Activated T-cell treated with anti-CD3 and anti-CD28 coated beads, Interleukin-2, amount 50 U/mL, for 72 hours (primary cell): ENCODE measurements around the gene DGKZ. TPM values are rescaled to one million over a fixed set of nuclear protein-coding genes. Genes with fewer than 3 reads are reported as not detected.

Source experiments
- ATAC-seq, 2 donors: fragments of 150-1000 bp; cut with Tn5 transposase; replicated peaks in 1 of 2; 2 replicates each; pipeline ENCODE4 v1.10.0; 2021; ENCODE audit warnings: moderate library complexity in 2 of 2, mild to moderate bottlenecking in 1 of 2
- DNase-seq, 2 donors: peaks; one replicate each; pipeline ENCODE4 v3.0.0; 2021 to 2022; ENCODE audit warnings: mixed read lengths in 1 of 2
- H3K27ac Mint-ChIP-seq: one replicate; pipeline ENCODE4 v1.8.0; 2022; ENCODE audit warnings: mild to moderate bottlenecking, moderate library complexity, mixed read lengths
- H3K27me3 Mint-ChIP-seq: one replicate; pipeline ENCODE4 v1.8.0; 2022; ENCODE audit warnings: low read depth, mixed read lengths
- H3K36me3 Mint-ChIP-seq, 2 donors: one replicate each; pipeline ENCODE4 v1.8.0; 2022; ENCODE audit warnings: mixed read lengths in 2 of 2, mild to moderate bottlenecking in 1 of 2; ENCODE audit not compliant: insufficient read depth in 2 of 2
- H3K4me1 Mint-ChIP-seq: one replicate; pipeline ENCODE4 v1.8.0; 2022; ENCODE audit warnings: low read depth, mixed read lengths
- H3K4me3 Mint-ChIP-seq, 2 donors: one replicate each; pipeline ENCODE4 v1.8.0; 2022; ENCODE audit warnings: mild to moderate bottlenecking in 2 of 2, mixed read lengths in 2 of 2, moderate library complexity in 2 of 2
- H3K9me3 Mint-ChIP-seq, 2 donors: one replicate each; pipeline ENCODE4 v1.8.0; 2022; ENCODE audit warnings: mixed read lengths in 2 of 2
- total RNA-seq, 2 donors: library from RNA; stranded (reverse); gene quantifications; one replicate each; pipeline ENCODE4 v1.2.3, GENCODE V29; 2022

Gene DGKZ
- total RNA-seq, 2 donors from 2014 or later, result 84.2 to 94.0 TPM

- Mint-ChIP-seq H3K4me3 (peak overlapping the region in 1 of 2 donors; percentile 92), H3K36me3 (peaks cover 0 to 2% of the 10 kb centered on the region in 2 donors), H3K27ac (peak overlapping the region; percentile 63), H3K4me1 (peaks cover 51% of the 10 kb centered on the region), H3K27me3 (no peaks in the 10 kb centered on the region), H3K9me3 (no peaks in the 10 kb centered on the region)
- ATAC-seq (no peak), DNase-seq (no peak)
Observed at GRCh38 chr11:46359953-46360352, 12.7 kb downstream of the DGKZ start.

- no peaks in the 10 kb centered on the region for H3K9me3 Mint-ChIP-seq
- H3K27me3 Mint-ChIP-seq, result no peaks in the 10 kb centered on the region
- H3K27ac Mint-ChIP-seq, result peak overlapping the region; percentile 97
- ATAC-seq (peak; percentile 32 to 42), DNase-seq (no peak)
- peak overlapping the region; percentile 88 to 92 for H3K4me3 Mint-ChIP-seq
- H3K36me3 Mint-ChIP-seq, result peaks cover 0 to 2% of the 10 kb centered on the region in 2 donors
- H3K4me1 Mint-ChIP-seq, result peaks cover 46% of the 10 kb centered on the region
Observed at GRCh38 chr11:46360878-46361277, 13.6 kb downstream of the DGKZ start.

DNA sequence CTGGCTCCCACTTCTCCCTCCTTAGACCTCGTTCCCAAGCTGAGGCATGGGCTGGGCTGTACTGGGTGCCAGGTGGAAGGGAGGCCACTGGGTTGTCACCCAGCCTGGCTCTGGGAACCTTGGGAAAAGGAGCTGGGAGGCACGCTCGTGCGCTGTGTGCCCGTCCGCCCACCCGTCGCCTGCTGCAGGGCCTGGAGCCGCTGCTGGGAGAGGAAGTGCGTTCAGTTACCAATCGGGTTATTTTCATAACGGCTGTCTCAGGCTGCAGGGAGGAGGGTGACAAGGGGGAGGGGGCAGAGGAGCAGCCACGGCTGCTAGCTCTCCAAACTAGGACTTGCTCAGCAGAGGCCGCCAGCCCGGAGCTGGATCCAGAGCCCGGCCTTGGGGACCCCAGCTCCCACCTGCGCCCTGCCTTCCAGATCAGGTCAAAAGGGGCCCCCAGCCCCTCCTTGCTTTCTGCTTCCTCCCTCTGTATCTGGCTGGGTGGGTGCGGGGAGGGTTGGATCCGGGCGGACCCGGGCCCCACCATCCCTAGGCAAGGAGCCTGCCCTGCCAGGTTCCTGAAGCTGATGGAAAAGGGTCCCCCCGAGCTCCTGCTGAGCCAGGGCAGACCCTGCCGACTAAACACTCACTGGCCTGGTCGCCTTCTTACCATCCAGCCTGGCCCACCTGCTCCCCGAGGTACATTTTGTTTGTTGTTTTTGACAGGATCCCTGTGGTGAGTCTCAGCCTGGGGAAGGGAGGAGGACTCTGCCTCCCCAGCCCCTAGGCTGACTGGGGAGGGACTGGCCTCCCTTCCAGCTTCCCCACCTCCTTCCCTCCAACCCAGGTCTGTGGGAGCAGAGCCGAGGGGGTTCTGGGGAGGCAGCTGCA, 14.3 kb downstream of the DGKZ start:
- no peaks in the 10 kb centered on the region for H3K27me3 Mint-ChIP-seq
- DNase-seq, result peak; percentile 73 to 76
- H3K4me1 Mint-ChIP-seq, result peaks cover 39% of the 10 kb centered on the region
- peak overlapping the region; percentile 97 for H3K27ac Mint-ChIP-seq
- H3K36me3 Mint-ChIP-seq, result peaks cover 0 to 2% of the 10 kb centered on the region in 2 donors
- H3K9me3 Mint-ChIP-seq, result no peaks in the 10 kb centered on the region
- ATAC-seq, result peak; percentile 93 to 94
- H3K4me3 Mint-ChIP-seq, result peak overlapping the region; percentile 88 to 92

DNA sequence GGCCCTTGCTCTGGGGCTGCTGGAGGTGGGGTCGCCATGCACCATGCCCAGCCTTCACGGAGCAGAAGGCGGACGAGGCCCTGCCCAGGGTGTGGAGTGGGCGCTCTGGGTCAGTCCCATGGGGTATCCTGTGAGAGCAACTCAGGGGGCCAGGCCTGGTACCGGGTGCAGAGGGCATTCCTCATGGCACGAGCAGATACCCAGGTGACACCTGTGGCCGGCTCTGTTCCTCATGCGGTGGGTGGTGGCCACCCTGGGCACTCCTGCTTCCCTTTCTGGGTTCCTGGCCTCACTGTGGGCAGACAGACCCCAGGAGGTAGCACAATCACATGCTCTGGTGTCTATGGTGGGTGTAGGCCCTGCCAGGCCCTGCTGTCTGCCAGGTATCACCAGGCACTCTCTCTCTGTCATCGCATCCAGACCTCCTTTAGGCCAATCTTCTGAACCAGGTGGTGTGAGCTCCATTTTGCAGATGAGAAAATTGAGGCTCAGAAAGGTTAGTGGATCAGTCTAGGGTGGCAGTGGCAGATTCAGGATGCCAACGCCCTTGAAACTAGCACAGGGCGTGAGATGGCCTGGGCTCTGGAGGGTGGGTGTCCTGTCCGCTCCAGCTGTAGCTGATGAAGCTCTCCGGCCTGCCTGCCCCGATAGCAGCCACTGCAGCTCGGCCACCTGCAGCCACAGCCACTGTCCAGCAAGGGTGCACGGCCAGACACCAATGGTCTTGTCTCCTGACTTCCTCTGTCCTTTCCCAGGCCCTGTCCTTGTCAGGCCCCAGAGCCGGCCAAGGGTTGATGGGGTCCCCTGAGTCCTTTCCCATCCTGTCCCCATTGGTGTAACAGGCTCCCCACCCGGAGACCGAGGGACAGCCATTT, 15.1 kb downstream of the DGKZ start:
- Mint-ChIP-seq H3K36me3 (peaks cover 0 to 2% of the 10 kb centered on the region in 2 donors), H3K27ac (peak overlapping the region; percentile 82), H3K27me3 (no peaks in the 10 kb centered on the region), H3K9me3 (no peaks in the 10 kb centered on the region), H3K4me3 (peak overlapping the region; percentile 88 to 92), H3K4me1 (peaks cover 37% of the 10 kb centered on the region)
- ATAC-seq (no peak), DNase-seq (no peak)

- H3K27ac Mint-ChIP-seq, result peak overlapping the region; percentile 82
- peaks cover 37% of the 10 kb centered on the region for H3K4me1 Mint-ChIP-seq
- no peaks in the 10 kb centered on the region for H3K27me3 Mint-ChIP-seq
Observed at GRCh38 chr11:46363031-46363407, 15.8 kb downstream of the DGKZ start.

GRCh38 chr11:46363455-46364005, 16.3 kb downstream of the DGKZ start:
- peaks cover 42% of the 10 kb centered on the region for H3K4me1 Mint-ChIP-seq
- no peaks in the 10 kb centered on the region for H3K9me3 Mint-ChIP-seq
- no peak for ATAC-seq
- H3K27ac Mint-ChIP-seq, result no peak overlapping the region
- peaks cover 0 to 2% of the 10 kb centered on the region in 2 donors for H3K36me3 Mint-ChIP-seq
- no peaks in the 10 kb centered on the region for H3K27me3 Mint-ChIP-seq
- no peak overlapping the region for H3K4me3 Mint-ChIP-seq
- DNase-seq, result no peak

More at GRCh38 chr11:46363031-46363407, 15.8 kb downstream of the DGKZ start:
- Mint-ChIP-seq H3K4me3 (peak overlapping the region in 1 of 2 donors; percentile 88), H3K36me3 (peaks cover 0 to 2% of the 10 kb centered on the region in 2 donors), H3K9me3 (no peaks in the 10 kb centered on the region)
- no peak for ATAC-seq
- DNase-seq, result no peak

- no peak overlapping the region for H3K4me3 Mint-ChIP-seq
- H3K27me3 Mint-ChIP-seq, result no peaks in the 10 kb centered on the region
- H3K9me3 Mint-ChIP-seq, result no peaks in the 10 kb centered on the region
- H3K27ac Mint-ChIP-seq, result no peak overlapping the region
- ATAC-seq (no peak), DNase-seq (no peak)
- H3K36me3 Mint-ChIP-seq, result peaks cover 0 to 2% of the 10 kb centered on the region in 2 donors
- peaks cover 47% of the 10 kb centered on the region for H3K4me1 Mint-ChIP-seq
Observed at GRCh38 chr11:46364056-46364455, 16.8 kb downstream of the DGKZ start.

- H3K27ac Mint-ChIP-seq, result no peak overlapping the region
- no peaks in the 10 kb centered on the region for H3K27me3 Mint-ChIP-seq
- DNase-seq (no peak), ATAC-seq (no peak)
- H3K36me3 Mint-ChIP-seq, result peaks cover 0 to 5% of the 10 kb centered on the region in 2 donors
- H3K4me1 Mint-ChIP-seq, result peaks cover 49% of the 10 kb centered on the region
- H3K9me3 Mint-ChIP-seq, result no peaks in the 10 kb centered on the region
- H3K4me3 Mint-ChIP-seq, result no peak overlapping the region
Observed at GRCh38 chr11:46364791-46365190, 17.5 kb downstream of the DGKZ start.

DNA sequence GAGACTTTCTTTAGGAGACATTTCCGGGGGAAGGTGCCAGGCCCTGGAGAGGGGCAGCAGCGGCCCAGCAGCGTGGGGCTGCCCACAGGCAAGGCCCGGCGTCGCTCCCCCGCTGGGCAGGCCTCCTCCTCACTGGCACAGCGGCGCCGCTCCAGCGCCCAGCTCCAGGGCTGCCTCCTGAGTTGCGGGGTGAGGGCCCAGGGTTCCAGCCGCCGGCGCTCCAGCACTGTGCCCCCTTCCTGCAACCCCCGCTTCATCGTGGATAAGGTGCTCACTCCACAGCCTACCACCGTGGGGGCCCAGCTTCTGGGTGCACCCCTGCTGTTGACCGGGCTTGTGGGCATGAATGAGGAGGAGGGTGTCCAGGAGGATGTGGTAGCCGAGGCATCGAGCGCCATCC, 19.0 kb downstream of the DGKZ start:
- Mint-ChIP-seq H3K27ac (no peak overlapping the region), H3K4me3 (no peak overlapping the region), H3K27me3 (no peaks in the 10 kb centered on the region), H3K36me3 (peaks cover 0 to 5% of the 10 kb centered on the region in 2 donors), H3K4me1 (peaks cover 39% of the 10 kb centered on the region), H3K9me3 (no peaks in the 10 kb centered on the region)
- ATAC-seq (no peak), DNase-seq (no peak)

- Mint-ChIP-seq H3K9me3 (no peaks in the 10 kb centered on the region), H3K27ac (no peak overlapping the region), H3K27me3 (no peaks in the 10 kb centered on the region), H3K4me3 (peak overlapping the region; percentile 30 to 45), H3K36me3 (peaks cover 0 to 5% of the 10 kb centered on the region in 2 donors), H3K4me1 (peaks cover 37% of the 10 kb centered on the region)
- DNase-seq (no peak), ATAC-seq (no peak)
Observed at GRCh38 chr11:46366661-46367161, 19.4 kb downstream of the DGKZ start.

DNA sequence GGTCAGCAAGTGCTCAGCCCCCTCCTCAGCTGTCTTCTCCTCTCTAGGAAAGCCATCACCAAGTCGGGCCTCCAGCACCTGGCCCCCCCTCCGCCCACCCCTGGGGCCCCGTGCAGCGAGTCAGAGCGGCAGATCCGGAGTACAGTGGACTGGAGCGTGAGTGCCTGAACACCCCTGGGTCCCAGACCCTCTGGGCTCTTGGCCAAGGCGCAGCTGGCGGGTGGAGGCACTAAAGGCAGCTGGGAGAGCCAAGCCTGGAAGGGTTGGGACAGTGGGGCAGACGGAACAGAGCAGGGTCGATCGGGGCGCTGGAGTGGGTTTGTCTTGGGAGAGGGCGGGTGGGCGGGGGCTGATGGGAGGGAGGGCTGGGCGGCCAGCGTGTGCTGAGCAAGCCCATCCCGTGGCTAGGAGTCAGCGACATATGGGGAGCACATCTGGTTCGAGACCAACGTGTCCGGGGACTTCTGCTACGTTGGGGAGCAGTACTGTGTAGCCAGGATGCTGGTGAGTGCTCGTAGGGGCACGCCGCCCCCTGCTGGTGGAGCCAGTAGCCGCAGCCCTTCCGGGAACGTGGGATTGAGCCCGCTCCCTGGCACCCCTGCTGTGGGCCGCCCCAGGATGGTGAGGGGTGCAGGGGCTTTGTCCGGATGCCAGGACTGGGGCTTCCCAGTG, 20.1 kb downstream of the DGKZ start:
- Mint-ChIP-seq H3K4me3 (peak overlapping the region; percentile 30 to 45), H3K36me3 (peaks cover 0 to 5% of the 10 kb centered on the region in 2 donors), H3K4me1 (peaks cover 33% of the 10 kb centered on the region), H3K27me3 (no peaks in the 10 kb centered on the region), H3K27ac (peak overlapping the region; percentile 63), H3K9me3 (no peaks in the 10 kb centered on the region)
- peak; percentile 76 to 85 for DNase-seq
- ATAC-seq, result peak; percentile 82 to 87

- no peak overlapping the region for H3K27ac Mint-ChIP-seq
- H3K27me3 Mint-ChIP-seq, result no peaks in the 10 kb centered on the region
- H3K36me3 Mint-ChIP-seq, result peaks cover 0 to 4% of the 10 kb centered on the region in 2 donors
- ATAC-seq (no peak), DNase-seq (no peak)
- H3K9me3 Mint-ChIP-seq, result no peaks in the 10 kb centered on the region
- peaks cover 28% of the 10 kb centered on the region for H3K4me1 Mint-ChIP-seq
- H3K4me3 Mint-ChIP-seq, result no peak overlapping the region
Observed at GRCh38 chr11:46367916-46368267, 20.6 kb downstream of the DGKZ start.
